ENCODE results near the gene TFB2M. TPM values are rescaled to one million over a fixed set of nuclear protein-coding genes. Genes with fewer than 3 reads are reported as not detected.

The TFB2M gene
- total RNA-seq, 4 donors from 2014 or later: 6.2 to 17.7 (median 12.4) TPM

DNA sequence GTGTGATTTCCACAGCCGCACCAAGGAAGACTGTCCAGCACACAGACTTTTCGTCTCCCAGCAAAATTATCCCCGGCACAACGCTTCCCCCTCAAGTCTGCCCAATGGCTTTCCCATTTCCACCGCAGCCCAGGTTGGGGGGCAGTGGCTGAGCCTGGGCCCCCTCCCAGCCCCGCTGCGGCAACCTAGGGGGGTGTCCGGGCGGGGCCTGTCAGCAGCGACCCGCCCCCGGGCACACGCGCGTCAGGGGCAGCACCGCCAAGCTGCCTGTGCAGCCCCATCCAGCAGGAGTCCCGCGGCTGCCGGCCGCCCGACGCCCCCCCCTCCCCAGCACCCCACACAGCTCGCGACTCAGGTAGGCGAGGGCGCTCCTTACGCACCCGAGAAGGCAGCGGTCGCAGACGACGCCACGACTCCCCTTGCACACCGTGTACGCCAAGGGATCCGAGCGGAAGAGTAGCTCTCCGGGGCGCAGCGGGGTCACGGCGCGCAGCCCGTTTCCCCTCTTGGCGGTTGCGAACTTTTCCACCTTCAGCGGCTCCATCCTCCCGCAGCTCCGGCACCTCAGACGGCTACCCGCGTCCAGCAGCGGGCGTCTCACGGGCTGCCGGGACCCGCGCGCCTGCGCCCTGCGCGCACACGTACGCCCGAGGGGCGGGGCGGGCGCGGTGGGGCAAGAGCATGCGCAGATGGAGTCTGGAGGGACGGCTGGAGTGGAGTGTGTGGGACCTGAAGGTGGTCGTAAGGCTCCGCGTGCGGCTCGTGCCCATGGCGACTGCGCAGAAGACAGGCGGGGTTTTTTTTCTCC, 59.2 kb downstream of the TFB2M start, which contains the start of gene SMYD3:
TSS of gene SMYD3 (minus strand) at position 606 of the 808 bp plus-strand sequence.
- H3K36me3 ChIP-seq: no peaks in the 10 kb centered on the region
- H3K4me1 ChIP-seq: peaks cover 0 to 29% (median 5%) of the 10 kb centered on the region in 3 donors
- peak within 1 kb of the TSS; percentile 55 to 73 (median 66) for H3K27ac ChIP-seq
- H3K27me3 ChIP-seq: no peaks in the 10 kb centered on the region
- peak within 1 kb of the TSS; percentile 56 to 97 (median 82) for H3K4me3 ChIP-seq
- intact Hi-C loops (cut with DNase I): no loop called here
- 0 to 1% methylated on average over 11 to 14 of the region's 79 CpGs for WGBS, 2 donors
- DNase-seq: no peak
- TF ChIP-seq, protein P1, sequence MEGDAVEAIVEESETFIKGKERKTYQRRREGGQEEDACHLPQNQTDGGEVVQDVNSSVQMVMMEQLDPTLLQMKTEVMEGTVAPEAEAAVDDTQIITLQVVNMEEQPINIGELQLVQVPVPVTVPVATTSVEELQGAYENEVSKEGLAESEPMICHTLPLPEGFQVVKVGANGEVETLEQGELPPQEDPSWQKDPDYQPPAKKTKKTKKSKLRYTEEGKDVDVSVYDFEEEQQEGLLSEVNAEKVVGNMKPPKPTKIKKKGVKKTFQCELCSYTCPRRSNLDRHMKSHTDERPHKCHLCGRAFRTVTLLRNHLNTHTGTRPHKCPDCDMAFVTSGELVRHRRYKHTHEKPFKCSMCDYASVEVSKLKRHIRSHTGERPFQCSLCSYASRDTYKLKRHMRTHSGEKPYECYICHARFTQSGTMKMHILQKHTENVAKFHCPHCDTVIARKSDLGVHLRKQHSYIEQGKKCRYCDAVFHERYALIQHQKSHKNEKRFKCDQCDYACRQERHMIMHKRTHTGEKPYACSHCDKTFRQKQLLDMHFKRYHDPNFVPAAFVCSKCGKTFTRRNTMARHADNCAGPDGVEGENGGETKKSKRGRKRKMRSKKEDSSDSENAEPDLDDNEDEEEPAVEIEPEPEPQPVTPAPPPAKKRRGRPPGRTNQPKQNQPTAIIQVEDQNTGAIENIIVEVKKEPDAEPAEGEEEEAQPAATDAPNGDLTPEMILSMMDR (IDR thresholded peaks at IDR 0.05): peak in 2 of 6 experiments; percentile 10 to 48
- TF ChIP-seq POLR2A (IDR thresholded peaks at IDR 0.05): peak in 1 of 4 donors; percentile 67
- no peaks in the 10 kb centered on the region for H3K9me3 ChIP-seq

DNA sequence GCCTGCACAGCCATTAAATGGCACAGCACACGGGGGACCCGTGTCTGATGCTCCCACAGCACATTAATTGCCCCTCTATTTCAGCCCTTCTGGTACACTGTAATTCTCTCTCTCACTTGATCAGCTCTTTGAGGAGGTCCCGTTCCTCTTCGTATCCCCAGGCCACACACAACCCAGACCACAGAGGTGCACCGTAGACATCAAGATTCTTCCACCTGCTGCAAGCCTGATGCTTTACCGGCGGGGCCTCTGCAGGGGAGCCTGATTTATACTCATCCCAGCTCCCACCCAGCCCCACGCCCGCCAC, 59.7 kb downstream of the TFB2M start:
- Histone ChIP-seq H3K4me1 (peaks cover 0 to 29% (median 5%) of the 10 kb centered on the region in 3 donors), H3K9me3 (no peaks in the 10 kb centered on the region), H3K27ac (peak overlapping the region in 1 of 4 donors; percentile 72), H3K36me3 (no peaks in the 10 kb centered on the region), H3K4me3 (peak overlapping the region; percentile 56 to 97 (median 82)), H3K27me3 (no peaks in the 10 kb centered on the region)
- TF ChIP-seq, protein P1 (IDR thresholded peaks at IDR 0.05): no peak
- TF ChIP-seq POLR2A (IDR thresholded peaks at IDR 0.05): no peak
- intact Hi-C loops (cut with DNase I): no loop called here
- DNase-seq: no peak
- WGBS, 2 donors: 2 to 12% methylated on average over 6 to 9 of the region's 9 CpGs

DNA sequence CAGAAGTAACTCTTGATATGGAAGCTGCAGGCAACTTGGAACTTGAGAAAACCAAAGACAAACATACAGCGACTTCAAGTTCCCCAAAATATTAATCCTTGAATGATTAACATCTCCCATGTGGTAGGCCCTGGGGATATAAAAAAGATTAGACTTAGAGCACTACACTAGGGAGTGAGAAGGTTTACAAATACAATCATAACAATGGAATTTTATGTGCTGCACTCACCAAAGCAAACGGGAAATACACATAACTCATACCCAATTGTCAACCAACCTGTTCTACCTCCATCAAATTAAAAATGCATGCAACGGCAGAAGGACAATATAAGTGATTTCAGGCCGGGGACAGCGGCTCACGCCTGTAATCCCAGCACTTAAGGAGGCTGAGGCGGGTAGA, 62.7 kb downstream of the TFB2M start:
- intact Hi-C loops (cut with DNase I): no loop called here
- no peaks in the 10 kb centered on the region for H3K27me3 ChIP-seq
- no peaks in the 10 kb centered on the region for H3K36me3 ChIP-seq
- H3K9me3 ChIP-seq: no peaks in the 10 kb centered on the region
- no peak for DNase-seq
- peaks cover 0 to 29% (median 5%) of the 10 kb centered on the region in 3 donors for H3K4me1 ChIP-seq
- H3K4me3 ChIP-seq: no peak overlapping the region
- 40 to 51% methylated on average over 7 of the region's 7 CpGs for WGBS, 2 donors
- no peak for TF ChIP-seq POLR2A (IDR thresholded peaks at IDR 0.05)
- TF ChIP-seq, protein P1 (IDR thresholded peaks at IDR 0.05): no peak
- H3K27ac ChIP-seq: no peak overlapping the region

DNA sequence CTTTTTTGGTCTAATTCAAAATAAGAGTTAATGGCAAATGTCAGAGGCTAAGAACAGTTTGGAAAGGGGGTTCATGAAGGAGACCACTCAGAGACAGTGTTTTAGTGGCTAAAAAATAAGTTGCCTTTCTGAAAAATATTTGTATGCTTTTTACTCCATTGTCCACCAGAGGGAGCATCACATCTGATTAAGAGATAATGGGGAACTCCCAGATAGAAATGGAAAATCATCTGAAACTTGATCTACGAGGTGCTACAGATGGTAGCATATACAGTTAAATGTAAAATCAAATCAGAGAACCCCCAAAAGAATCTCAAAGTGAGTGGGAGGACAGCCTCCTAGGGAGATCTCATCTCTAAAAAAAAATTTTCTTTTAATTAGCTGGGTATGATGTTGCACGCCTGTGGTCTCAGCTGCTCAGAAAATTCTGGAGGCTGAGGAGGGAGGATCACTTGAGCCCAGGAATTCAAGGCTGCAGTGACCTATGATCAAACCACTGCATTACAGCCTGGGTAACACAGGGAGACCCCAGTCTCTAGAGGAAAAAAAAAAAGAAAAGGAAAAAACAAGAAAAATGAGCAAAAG, 68.6 kb downstream of the TFB2M start:
- Histone ChIP-seq H3K9me3 (no peaks in the 10 kb centered on the region), H3K27ac (no peak overlapping the region), H3K4me3 (no peak overlapping the region), H3K27me3 (no peaks in the 10 kb centered on the region), H3K36me3 (no peaks in the 10 kb centered on the region), H3K4me1 (no peaks in the 10 kb centered on the region)
- intact Hi-C loops (cut with DNase I): loop anchor here (5.0 to 10.0 kb wide), 3 partner anchors 200 to 483 kb away; no protein-coding TSS in a partner anchor
- 45 to 53% methylated on average over 2 of the region's 2 CpGs for WGBS, 2 donors
- TF ChIP-seq, protein P1 (IDR thresholded peaks at IDR 0.05): peak; percentile 48 to 88 (median 67)
- TF ChIP-seq POLR2A (IDR thresholded peaks at IDR 0.05): no peak
- DNase-seq: no peak

DNA sequence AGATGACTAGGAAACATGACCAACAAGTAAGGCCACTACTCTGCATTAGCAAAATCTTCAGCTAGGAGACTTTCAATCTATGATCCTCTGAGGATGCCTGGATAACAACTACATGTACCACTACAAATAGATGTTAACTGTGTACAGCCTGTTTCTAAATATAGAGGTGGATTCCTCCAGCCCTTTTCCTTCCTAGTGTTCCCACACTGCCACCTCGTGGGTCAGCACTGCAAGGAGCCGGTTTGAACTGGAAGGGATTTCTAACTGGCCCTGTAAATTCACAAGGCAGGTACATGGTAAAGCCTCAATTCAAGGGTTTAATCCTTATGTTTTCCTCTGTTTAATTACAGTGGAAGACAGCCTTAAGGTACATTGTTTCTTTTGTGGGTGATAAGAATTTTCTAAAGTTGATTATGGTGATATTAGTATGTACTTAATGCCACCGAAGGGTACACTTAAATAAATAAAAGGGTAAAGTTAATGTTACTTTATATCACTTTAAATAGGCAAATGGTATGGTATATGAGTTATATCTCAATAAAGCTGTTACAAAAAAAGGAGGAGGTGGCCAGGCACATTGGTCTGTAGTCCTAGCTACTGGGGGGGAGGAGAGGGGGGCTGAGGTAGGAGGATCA, 73.3 kb downstream of the TFB2M start:
- Histone ChIP-seq H3K27me3 (no peaks in the 10 kb centered on the region), H3K27ac (no peak overlapping the region), H3K36me3 (no peaks in the 10 kb centered on the region), H3K9me3 (no peaks in the 10 kb centered on the region), H3K4me1 (no peaks in the 10 kb centered on the region), H3K4me3 (no peak overlapping the region)
- no peak for DNase-seq
- intact Hi-C loops (cut with DNase I): loop anchor here (10.0 kb wide), 1 partner anchor 478 kb away; no protein-coding TSS in a partner anchor
- 29 to 32% methylated on average over 3 of the region's 3 CpGs for WGBS, 2 donors
- TF ChIP-seq POLR2A (IDR thresholded peaks at IDR 0.05): no peak
- TF ChIP-seq, protein P1 (IDR thresholded peaks at IDR 0.05): peak in 5 of 6 experiments; percentile 56 to 81 (median 67)
